Thyroid gland (tissue), 4 donors: ENCODE measurements around the gene NKX1-2.

ENCODE experiments used
- POLR2A ChIP-seq, 2 donors: fragments of 450-650 bp; IDR thresholded peaks; one replicate each; pipeline ENCODE4 v1.6.1; 2017; ENCODE audit warnings: antibody characterized with exemption in 2 of 2, mild to moderate bottlenecking in 2 of 2, moderate library complexity in 1 of 2
- TF ChIP-seq, protein P1 (sequence below), 6 experiments: fragments of 200-600 bp in 3 of 6; fragments of 450-650 bp in 3 of 6; sonication (generic) in 3 of 6; IDR thresholded peaks; one replicate each; pipeline ENCODE4 v1.5.1; 2016 to 2019; ENCODE audit warnings: antibody characterized with exemption in 6 of 6, mild to moderate bottlenecking in 2 of 6, inconsistent platforms in 1 of 6, moderate library complexity in 1 of 6

DNA sequence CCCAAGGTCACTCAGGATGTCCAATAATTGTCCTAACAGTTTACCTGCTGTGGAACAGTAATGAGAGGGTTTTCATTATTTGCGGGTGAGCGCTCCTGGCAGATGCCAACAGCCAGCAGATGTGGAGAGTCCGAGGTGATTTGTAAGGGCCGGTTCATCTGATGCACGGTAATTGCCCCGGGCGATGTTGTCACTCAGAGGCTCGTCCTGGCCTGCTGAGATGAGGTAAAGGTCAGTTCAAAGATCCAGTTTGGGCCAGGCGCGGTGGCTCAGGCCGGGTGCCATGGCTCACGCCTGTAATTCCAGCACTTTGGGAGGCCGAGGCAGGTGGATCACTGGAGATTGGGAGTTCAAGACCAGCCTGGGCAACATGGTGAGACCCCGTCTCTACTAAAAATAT lies 28.7 kb upstream of the NKX1-2 start:
- TF ChIP-seq, protein P1, sequence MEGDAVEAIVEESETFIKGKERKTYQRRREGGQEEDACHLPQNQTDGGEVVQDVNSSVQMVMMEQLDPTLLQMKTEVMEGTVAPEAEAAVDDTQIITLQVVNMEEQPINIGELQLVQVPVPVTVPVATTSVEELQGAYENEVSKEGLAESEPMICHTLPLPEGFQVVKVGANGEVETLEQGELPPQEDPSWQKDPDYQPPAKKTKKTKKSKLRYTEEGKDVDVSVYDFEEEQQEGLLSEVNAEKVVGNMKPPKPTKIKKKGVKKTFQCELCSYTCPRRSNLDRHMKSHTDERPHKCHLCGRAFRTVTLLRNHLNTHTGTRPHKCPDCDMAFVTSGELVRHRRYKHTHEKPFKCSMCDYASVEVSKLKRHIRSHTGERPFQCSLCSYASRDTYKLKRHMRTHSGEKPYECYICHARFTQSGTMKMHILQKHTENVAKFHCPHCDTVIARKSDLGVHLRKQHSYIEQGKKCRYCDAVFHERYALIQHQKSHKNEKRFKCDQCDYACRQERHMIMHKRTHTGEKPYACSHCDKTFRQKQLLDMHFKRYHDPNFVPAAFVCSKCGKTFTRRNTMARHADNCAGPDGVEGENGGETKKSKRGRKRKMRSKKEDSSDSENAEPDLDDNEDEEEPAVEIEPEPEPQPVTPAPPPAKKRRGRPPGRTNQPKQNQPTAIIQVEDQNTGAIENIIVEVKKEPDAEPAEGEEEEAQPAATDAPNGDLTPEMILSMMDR (IDR thresholded peaks at IDR 0.05), result no peak
- TF ChIP-seq POLR2A (IDR thresholded peaks at IDR 0.05), result no peak
